Fibroblast of pulmonary artery (primary cell): Measurements from ENCODE around the gene EMP1.
"Not testable (repeated sequence)": the region's sequence is repeated elsewhere in the genome, so short reads cannot be mapped to it uniquely, and the experiment has no call there.

ENCODE experiments used
- DNase-seq: peaks from one replicate; pipeline ENCODE4 v3.0.0-alpha.2; 2010; ENCODE audit warnings: low read depth
- H3K4me3 ChIP-seq: replicated peaks from 2 replicates; pipeline ENCODE4 v1.5.1; 2011; ENCODE audit warnings: low read depth, mild to moderate bottlenecking, control low read depth, low read length, moderate library complexity
- TF ChIP-seq, protein P1 (sequence below): IDR thresholded peaks from 2 replicates; pipeline ENCODE4 v1.5.1; 2011; ENCODE audit warnings: mild to moderate bottlenecking, control low read depth, low read length, inconsistent platforms; ENCODE audit errors: missing control alignments

EMP1 gene

DNA sequence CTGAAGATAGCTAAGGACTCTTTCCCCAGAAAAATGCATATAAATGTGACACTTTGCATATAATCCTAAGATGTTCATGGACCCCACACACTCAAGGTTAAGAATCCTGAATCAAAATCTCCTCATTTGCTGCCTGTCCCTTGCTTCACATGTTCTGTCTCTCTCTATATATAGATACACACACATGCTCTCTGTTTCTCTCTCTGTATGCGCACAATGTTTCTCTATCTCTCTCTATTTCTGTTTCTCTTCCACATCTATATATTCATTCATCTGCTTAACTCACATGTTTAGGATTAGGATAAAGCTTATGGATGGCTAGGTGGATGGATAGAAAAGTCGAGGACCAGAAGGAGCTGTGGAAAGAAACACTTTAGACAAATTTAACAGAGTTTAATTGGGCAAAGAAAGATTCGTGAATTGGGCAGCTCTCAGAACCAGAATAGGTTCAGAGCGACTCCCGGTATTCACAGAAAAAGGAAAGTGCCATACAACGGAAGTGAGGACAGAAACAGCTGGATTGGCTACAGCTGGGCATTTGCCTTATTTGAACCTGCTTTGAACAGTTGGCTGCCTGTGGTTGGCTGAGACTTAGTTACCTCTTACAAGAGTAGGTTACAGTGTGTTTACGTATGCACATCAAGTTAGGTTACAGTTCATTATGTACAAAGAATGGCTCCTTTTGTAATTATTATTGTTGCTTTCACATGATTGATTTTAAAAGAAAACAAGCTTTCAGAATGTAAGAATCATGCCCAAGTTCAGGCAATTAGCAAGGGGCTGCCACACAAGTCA is 57.6 kb downstream of the EMP1 start:
- TF ChIP-seq, protein P1, sequence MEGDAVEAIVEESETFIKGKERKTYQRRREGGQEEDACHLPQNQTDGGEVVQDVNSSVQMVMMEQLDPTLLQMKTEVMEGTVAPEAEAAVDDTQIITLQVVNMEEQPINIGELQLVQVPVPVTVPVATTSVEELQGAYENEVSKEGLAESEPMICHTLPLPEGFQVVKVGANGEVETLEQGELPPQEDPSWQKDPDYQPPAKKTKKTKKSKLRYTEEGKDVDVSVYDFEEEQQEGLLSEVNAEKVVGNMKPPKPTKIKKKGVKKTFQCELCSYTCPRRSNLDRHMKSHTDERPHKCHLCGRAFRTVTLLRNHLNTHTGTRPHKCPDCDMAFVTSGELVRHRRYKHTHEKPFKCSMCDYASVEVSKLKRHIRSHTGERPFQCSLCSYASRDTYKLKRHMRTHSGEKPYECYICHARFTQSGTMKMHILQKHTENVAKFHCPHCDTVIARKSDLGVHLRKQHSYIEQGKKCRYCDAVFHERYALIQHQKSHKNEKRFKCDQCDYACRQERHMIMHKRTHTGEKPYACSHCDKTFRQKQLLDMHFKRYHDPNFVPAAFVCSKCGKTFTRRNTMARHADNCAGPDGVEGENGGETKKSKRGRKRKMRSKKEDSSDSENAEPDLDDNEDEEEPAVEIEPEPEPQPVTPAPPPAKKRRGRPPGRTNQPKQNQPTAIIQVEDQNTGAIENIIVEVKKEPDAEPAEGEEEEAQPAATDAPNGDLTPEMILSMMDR = no peak
- DNase-seq = no peak
- no peak overlapping the region for H3K4me3 ChIP-seq

DNA sequence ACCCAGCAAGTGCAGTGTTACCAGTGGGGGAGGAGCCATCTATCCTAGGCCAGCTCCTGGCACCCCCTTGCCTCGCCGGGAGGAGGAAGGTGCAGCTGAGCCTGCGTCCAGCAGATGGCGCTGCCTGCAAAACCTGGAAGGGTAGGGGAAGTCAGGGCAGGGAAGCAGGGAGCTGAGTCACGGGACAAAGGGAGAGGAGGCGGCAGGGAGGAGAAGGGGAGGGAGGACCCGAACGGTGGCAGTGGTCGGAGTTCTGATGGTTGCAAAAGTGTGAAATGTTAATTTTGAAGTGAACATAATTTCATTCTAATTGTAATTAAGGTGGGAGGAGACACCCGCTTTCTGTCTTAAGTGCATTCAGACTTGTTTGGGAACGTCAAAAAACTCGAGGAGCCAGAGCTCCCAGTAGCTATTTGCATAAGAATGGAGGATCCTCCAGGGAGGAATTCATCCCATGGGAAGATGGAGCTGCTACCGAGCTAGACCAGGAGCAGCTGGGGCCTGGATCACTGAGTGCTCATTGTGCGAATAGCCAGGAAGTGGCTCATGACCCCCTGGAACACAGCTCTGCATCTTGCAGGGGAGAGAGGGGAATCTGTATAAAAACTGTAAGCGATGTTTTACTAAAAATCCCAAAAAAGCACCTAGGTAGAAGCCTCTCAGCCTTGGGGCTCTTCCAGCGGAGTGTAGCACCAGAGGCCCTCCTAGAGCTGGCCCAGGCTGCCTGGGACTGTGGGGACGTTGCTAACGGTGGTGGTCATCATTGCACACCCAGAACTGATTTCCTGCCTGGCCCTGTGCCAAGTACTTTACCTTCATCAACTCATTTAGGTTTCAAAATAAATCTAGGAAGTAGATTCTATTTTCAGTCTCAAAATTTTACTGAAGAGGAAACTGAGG is 59.5 kb downstream of the EMP1 start:
- peak overlapping the region; percentile 36 for H3K4me3 ChIP-seq
- DNase-seq = peak; percentile 96

DNA sequence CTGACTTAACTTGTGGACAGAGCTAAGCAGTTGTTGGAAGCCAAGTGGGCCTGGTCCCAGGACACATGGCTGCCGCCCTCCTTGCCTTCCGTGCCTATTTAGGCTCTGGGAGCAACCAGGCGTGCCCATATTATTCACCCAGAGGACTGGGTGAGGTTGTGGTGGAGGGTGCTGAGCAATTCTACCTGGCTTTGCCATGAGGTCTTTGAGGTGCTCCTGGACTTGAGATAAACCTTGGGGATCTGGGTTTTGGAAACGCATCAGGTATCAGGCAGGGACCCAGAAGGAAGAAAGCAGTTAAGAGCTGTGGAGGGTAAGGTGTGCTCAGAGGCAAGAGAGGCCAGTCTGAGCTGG is 60.1 kb downstream of the EMP1 start:
- TF ChIP-seq, protein P1 = no peak
- DNase-seq = no peak
- H3K4me3 ChIP-seq = no peak overlapping the region

More for the DNA sequence above, 59.5 kb downstream of the EMP1 start:
- TF ChIP-seq, protein P1 = no peak

DNA sequence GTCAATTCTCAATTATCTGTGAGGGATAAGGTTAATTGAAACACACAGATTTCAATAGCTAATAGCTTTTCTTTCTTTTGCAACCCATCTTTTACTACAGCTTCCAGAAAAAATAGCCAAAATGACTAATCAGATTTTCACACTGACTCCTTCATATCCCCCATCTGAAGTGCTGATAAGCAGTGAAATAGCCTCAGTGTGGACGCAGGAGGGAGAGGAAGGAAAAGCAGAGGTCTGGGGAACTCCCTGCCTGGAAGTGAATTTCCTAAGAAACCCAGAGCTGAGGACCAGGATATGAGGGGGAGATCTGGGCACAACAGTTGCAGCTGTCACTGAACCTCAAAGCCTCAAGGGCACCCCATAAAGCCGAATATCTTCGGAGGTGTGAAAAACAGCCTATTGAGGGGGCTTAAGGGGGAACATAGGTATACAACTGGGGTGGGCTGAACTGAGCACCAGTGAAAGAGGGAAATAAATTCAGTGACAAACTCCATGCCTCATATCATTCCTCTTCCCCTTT is 60.9 kb downstream of the EMP1 start:
- H3K4me3 ChIP-seq = no peak overlapping the region
- DNase-seq = peak; percentile 33
- TF ChIP-seq, protein P1 = no peak

DNA sequence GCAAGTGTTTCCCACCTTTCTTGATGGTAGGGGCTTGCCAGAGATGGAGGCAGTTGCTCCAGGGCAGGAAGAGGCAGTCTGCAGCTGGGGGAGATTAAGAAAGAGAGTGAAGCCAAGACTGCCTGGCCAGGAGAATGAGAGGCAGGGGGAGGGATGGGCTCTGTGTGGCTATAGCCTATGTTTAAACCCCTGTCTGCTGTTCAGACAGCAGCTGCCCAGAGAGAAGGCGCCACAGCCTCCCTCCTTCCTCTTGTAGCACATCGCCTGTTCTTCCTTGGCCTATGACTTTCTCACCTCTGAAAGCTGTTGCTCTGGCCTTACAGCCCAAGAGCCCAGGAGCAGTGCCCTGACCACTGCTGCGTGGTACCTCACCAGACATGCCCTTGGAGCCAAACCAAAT is 61.7 kb downstream of the EMP1 start:
- H3K4me3 ChIP-seq = no peak overlapping the region
- TF ChIP-seq, protein P1 = no peak
- DNase-seq = peak; percentile 23

DNA sequence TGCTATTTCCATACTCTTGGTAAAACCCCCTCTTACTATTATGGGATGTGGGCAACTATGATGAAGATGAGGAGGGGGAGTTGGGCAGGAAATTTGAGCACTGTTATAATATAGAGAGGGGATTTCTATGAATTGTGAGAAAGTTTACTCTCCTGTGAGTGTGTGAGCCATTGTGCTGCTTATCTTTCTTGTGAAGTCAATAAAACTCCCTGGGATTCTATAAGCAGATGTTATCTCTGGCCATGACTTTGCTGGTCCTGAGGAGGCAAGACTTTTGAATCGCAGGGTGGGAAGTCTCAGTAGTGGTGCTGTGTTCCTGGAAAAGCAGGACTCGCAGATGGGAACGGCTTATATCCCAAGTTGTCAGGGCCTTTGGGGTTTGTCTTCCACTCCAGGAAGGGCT is 62.2 kb downstream of the EMP1 start:
- no peak for DNase-seq
- TF ChIP-seq, protein P1 = no peak
- H3K4me3 ChIP-seq = no peak overlapping the region

DNA sequence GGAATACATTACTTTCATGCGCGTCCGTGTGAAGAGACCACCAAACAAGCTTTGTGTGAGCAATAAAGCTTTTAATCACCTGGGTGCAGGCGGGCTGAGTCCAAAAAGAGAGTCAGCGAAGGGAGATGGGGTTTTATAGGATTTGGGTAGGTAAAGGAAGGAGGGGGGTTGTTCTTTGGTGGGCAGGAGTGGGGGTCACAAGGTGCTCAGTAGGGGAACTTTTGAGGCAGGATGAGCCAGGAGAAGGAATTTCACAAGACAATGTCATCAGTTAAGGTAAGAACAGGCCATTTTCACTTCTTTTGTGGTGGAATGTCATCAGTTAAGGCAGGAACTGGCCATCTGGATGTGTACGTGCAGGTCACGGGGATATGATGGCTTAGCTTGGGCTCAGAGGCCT is 63.1 kb downstream of the EMP1 start:
- H3K4me3 ChIP-seq, DNase-seq: not testable (repeated sequence)

DNA sequence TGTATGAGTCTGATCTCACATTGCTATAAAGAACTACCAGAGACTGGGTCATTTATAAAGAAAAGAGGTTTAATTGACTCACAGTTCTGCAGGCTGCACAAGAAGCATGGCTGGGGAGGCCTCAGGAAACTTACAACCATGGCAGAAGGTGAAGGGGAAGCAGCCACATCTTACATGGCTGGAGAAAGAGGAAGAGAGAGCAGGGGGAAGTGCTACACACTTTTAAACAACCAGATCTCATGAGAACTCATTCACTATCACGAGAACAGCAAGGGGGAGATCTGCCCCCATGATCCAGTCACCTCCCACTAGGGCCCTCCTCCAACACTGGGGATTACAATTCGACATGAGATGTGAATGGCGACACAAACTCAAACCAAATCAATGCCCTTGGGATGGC is 71.3 kb downstream of the EMP1 start:
- DNase-seq, H3K4me3 ChIP-seq: not testable (repeated sequence)
